K562 (cell line): ENCODE data around the gene LRRC7. TPM values are rescaled to one million over a fixed set of nuclear protein-coding genes. Genes with fewer than 3 reads are reported as not detected.

ENCODE experiments used
- NCOA2 ChIP-seq, 2 experiments: fragments of 450-650 bp; IDR thresholded peaks; 2 replicates each; pipeline ENCODE4 v1.6.1; 2018; ENCODE audit warnings: mild to moderate bottlenecking in 2 of 2, moderate library complexity in 1 of 2; ENCODE audit not compliant: partially characterized antibody in 2 of 2
- ZBTB40 ChIP-seq, 2 experiments: fragments of 450-650 bp in 1 of 2; sonication (generic) in 1 of 2; formaldehyde crosslinking in 1 of 2; IDR thresholded peaks; 2 replicates each; pipeline versions ENCODE4 v1.7.1 to v1.9.0; 2016 to 2022; ENCODE audit warnings: inconsistent platforms in 1 of 2, mild to moderate bottlenecking in 1 of 2, missing genetic modification reagents in 1 of 2
- polyA plus RNA-seq, 8 experiments: library from polyadenylated mRNA; depleted of rRNA in 4 of 8; stranded (reverse) in 5 of 8; unstranded in 3 of 8; fragments of >200 nt; fragmentation: Nextera tagmentation in 2 of 8; fragmentation: Illumina TruSeq in 1 of 8; extraction: Ambion mirVana in 2 of 8; extraction: Trizol in 1 of 8; gene quantifications; 2 replicates each; pipeline versions ENCODE4 v1.2.1 to v1.2.3, GENCODE V29; 2011 to 2014; ENCODE audit warnings: inconsistent platforms in 1 of 8, missing spikeins in 1 of 8
- total RNA-seq, 7 experiments: library from RNA; depleted of rRNA in 6 of 7; stranded (reverse); fragments of >200 nt in 6 of 7; fragmentation: Illumina TruSeq in 2 of 7; extraction: Trizol in 2 of 7; gene quantifications; 2 replicates each; pipeline versions ENCODE4 v1.2.1 to v1.2.3, GENCODE V29; 2011 to 2021; ENCODE audit warnings: low replicate concordance in 1 of 7
- TF ChIP-seq, protein P1 (sequence below): fragments of 450-650 bp; IDR thresholded peaks from 2 replicates; pipeline ENCODE4 v1.6.1; 2016

The LRRC7 gene
- total and polyA plus RNA-seq, 9 of the 15 experiments (the other 6 are each of a cell fraction or from before 2014, with no cell fraction given) = 0.09 to 0.94 (median 0.49) TPM

DNA sequence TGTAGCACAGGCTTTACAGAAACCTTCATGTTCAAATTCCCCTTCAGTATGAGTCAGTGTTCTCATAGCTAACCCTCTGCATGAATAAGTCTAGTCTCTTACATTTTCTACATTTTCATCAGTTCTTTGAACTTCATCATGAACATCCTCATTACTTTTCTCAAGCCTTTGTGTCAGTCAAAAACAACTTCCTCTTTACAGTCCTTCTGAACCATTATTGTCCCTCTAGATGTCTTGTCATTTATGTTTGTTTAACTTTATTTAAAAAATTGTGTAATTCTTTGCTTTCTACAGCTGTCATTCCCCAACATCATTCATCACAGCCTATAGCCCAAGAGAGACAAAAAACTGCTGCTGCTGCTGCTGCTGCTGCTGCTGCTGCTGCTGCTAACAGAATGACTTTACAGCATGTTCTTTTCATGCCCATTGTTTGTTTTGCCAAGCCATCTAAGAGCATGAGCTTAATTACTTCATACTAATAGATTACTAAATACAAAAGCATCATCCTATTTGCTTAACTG lies 504.6 kb downstream of the LRRC7 start (continued):
- TF ChIP-seq ZBTB40 (IDR thresholded peaks at IDR 0.05) (peak; percentile 80), ZBTB40 (CRISPR knock-in tag; IDR thresholded peaks at IDR 0.05) (no peak), NCOA2 (IDR thresholded peaks at IDR 0.05; ENCODE audit: partially characterized antibody in 2 of 2) (no peak)
- TF ChIP-seq, protein P1, sequence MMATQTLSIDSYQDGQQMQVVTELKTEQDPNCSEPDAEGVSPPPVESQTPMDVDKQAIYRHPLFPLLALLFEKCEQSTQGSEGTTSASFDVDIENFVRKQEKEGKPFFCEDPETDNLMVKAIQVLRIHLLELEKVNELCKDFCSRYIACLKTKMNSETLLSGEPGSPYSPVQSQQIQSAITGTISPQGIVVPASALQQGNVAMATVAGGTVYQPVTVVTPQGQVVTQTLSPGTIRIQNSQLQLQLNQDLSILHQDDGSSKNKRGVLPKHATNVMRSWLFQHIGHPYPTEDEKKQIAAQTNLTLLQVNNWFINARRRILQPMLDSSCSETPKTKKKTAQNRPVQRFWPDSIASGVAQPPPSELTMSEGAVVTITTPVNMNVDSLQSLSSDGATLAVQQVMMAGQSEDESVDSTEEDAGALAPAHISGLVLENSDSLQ = peak; percentile 68
